Right atrium auricular region (tissue), 2 donors: ENCODE measurements around the gene FGL2. TPM values are rescaled to one million over a fixed set of nuclear protein-coding genes. Genes with fewer than 3 reads are reported as not detected.

Experiments
- DNase-seq: peaks from one replicate; pipeline ENCODE4 v3.0.0-alpha.2; 2019; ENCODE audit warnings: low spot score
- H3K27ac ChIP-seq, 2 donors: fragments of 200-600 bp; sonication (generic); 1 replicate in 1 of 2; 2 replicates in 1 of 2; pipeline ENCODE4 v1.5.1; 2016 to 2019
- H3K27me3 ChIP-seq, 2 donors: fragments of 200-600 bp; sonication (generic); one replicate each; pipeline versions ENCODE4 v1.5.1 to v1.6.0; 2017 to 2019
- H3K36me3 ChIP-seq: fragments of 200-600 bp; sonication (generic); one replicate; pipeline ENCODE4 v1.5.1; 2016
- H3K4me1 ChIP-seq, 2 donors: fragments of 200-600 bp; sonication (generic); one replicate each; pipeline versions ENCODE4 v1.5.1 to v1.6.0; 2017 to 2019
- H3K4me3 ChIP-seq, 2 donors: fragments of 200-600 bp; sonication (generic); 1 replicate in 1 of 2; 2 replicates in 1 of 2; pipeline ENCODE4 v1.5.1; 2017 to 2019; ENCODE audit warnings: mild to moderate bottlenecking in 1 of 2, moderate library complexity in 1 of 2
- H3K9me3 ChIP-seq, 2 donors: fragments of 200-600 bp; sonication (generic); one replicate each; pipeline ENCODE4 v1.5.1; 2019
- total RNA-seq, 2 donors: library from RNA; depleted of rRNA; stranded (reverse); fragments of >200 nt; gene quantifications; one replicate each; pipeline ENCODE4 v1.1.0, GENCODE V29; 2016
- TF ChIP-seq, protein P1 (sequence below), 2 donors: fragments of 200-600 bp; sonication (generic); IDR thresholded peaks; one replicate each; pipeline ENCODE4 v1.5.1; 2019; ENCODE audit warnings: antibody characterized with exemption in 2 of 2

The FGL2 gene
- total RNA-seq, 2 donors from 2014 or later, result 13.3 to 18.0 TPM

GRCh38 chr7:77244222-77244934 is 44.8 kb upstream of the FGL2 start:
- peaks cover 0 to 44% of the 10 kb centered on the region in 2 donors for H3K4me1 ChIP-seq
- H3K9me3 ChIP-seq, result no peaks in the 10 kb centered on the region

DNA sequence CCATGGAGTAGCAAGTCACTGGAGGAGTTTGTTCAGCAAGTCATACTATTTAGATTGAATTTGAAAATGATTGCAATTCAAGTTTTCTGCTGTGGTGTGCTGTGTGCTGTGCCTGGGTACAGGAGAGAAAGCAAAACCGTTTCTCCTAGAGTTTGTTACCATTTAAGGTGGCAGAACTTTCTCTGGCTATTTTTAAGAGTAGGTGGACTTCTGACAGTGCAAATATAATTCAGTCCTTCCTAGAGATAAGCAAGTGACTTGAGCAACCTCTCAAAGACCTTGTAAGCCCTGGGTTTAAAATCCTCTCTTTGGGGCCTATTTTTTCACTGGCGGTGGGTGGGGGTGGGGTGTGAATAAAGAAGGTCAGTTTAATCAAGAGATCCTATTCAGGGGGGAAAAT is 42.9 kb upstream of the FGL2 start:
- TF ChIP-seq, protein P1, sequence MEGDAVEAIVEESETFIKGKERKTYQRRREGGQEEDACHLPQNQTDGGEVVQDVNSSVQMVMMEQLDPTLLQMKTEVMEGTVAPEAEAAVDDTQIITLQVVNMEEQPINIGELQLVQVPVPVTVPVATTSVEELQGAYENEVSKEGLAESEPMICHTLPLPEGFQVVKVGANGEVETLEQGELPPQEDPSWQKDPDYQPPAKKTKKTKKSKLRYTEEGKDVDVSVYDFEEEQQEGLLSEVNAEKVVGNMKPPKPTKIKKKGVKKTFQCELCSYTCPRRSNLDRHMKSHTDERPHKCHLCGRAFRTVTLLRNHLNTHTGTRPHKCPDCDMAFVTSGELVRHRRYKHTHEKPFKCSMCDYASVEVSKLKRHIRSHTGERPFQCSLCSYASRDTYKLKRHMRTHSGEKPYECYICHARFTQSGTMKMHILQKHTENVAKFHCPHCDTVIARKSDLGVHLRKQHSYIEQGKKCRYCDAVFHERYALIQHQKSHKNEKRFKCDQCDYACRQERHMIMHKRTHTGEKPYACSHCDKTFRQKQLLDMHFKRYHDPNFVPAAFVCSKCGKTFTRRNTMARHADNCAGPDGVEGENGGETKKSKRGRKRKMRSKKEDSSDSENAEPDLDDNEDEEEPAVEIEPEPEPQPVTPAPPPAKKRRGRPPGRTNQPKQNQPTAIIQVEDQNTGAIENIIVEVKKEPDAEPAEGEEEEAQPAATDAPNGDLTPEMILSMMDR (IDR thresholded peaks at IDR 0.05), result no peak
- no peak overlapping the region for H3K4me3 ChIP-seq
- no peaks in the 10 kb centered on the region for H3K36me3 ChIP-seq
- DNase-seq, result no peak
- H3K27ac ChIP-seq, result peak overlapping the region; percentile 69 to 86
- H3K27me3 ChIP-seq, result no peaks in the 10 kb centered on the region
- H3K4me1 ChIP-seq, result peaks cover 0 to 62% of the 10 kb centered on the region in 2 donors
- H3K9me3 ChIP-seq, result no peaks in the 10 kb centered on the region

More at GRCh38 chr7:77244222-77244934, 44.8 kb upstream of the FGL2 start:
- no peaks in the 10 kb centered on the region for H3K36me3 ChIP-seq
- DNase-seq, result no peak
- H3K27me3 ChIP-seq, result no peaks in the 10 kb centered on the region
- peak overlapping the region in 1 of 2 donors; percentile 13 for H3K4me3 ChIP-seq
- peak overlapping the region; percentile 49 to 86 for H3K27ac ChIP-seq
- TF ChIP-seq, protein P1 (IDR thresholded peaks at IDR 0.05), result no peak

DNA sequence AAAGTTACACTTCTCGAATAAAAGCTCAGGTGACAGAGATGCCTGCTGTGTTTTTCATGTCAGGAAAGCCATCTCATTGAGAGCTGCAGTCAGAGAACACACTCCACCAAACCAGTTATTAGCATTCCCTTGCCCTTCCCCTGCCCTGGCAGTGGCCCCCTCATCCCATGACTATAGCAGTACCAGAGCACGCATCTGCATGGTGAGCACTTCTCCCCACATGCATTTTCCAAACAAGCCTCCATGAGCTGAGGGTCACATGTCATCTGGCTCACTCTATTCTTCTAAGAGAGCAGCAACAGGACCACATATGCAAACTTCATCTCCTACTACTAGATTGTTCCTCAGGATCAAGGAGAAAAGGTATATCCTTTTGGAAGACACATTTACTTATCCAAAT is 42.4 kb upstream of the FGL2 start:
- no peaks in the 10 kb centered on the region for H3K27me3 ChIP-seq
- TF ChIP-seq, protein P1 (IDR thresholded peaks at IDR 0.05), result no peak
- peak overlapping the region; percentile 69 to 86 for H3K27ac ChIP-seq
- no peaks in the 10 kb centered on the region for H3K9me3 ChIP-seq
- H3K36me3 ChIP-seq, result no peaks in the 10 kb centered on the region
- H3K4me3 ChIP-seq, result no peak overlapping the region
- no peak for DNase-seq
- peaks cover 0 to 66% of the 10 kb centered on the region in 2 donors for H3K4me1 ChIP-seq

GRCh38 chr7:77239471-77239870 is 39.9 kb upstream of the FGL2 start:
- no peaks in the 10 kb centered on the region for H3K27me3 ChIP-seq
- TF ChIP-seq, protein P1 (IDR thresholded peaks at IDR 0.05), result no peak
- H3K4me3 ChIP-seq, result no peak overlapping the region
- no peaks in the 10 kb centered on the region for H3K9me3 ChIP-seq
- DNase-seq, result no peak
- H3K4me1 ChIP-seq, result peaks cover 0 to 40% of the 10 kb centered on the region in 2 donors
- H3K36me3 ChIP-seq, result no peaks in the 10 kb centered on the region
- peak overlapping the region in 1 of 2 donors; percentile 86 for H3K27ac ChIP-seq

- no peaks in the 10 kb centered on the region for H3K36me3 ChIP-seq
- no peak for DNase-seq
- H3K4me3 ChIP-seq, result no peak overlapping the region
- H3K27ac ChIP-seq, result peak overlapping the region; percentile 32 to 86
- TF ChIP-seq, protein P1 (IDR thresholded peaks at IDR 0.05), result no peak
- no peaks in the 10 kb centered on the region for H3K27me3 ChIP-seq
- no peaks in the 10 kb centered on the region for H3K9me3 ChIP-seq
- H3K4me1 ChIP-seq, result peaks cover 0 to 39% of the 10 kb centered on the region in 2 donors
These were observed 39.1 kb upstream of the FGL2 start for GRCh38 chr7:77238703-77239136.
